D721Med (cell line): ENCODE data around the gene ZFHX3.

ENCODE experiments used
- DNase-seq: peaks from one replicate; pipeline ENCODE4 v3.0.0; 2011; ENCODE audit warnings: low spot score; ENCODE audit not compliant: insufficient read length
- FAIRE-seq: peaks from 2 replicates; lab custom pipeline; 2011; peaks lifted over from hg19 to GRCh38; lab: Jason Lieb, UNC
- CTCF ChIP-seq: IDR thresholded peaks from 2 replicates; pipeline ENCODE4 v1.5.1; 2012; ENCODE audit warnings: mild to moderate bottlenecking, control low read depth; ENCODE audit not compliant: insufficient read depth; ENCODE audit errors: missing control alignments

ZFHX3 gene

GRCh38 chr16:72962347-72962746, 85.6 kb downstream of the ZFHX3 start:
- FAIRE-seq (no peak), DNase-seq (no peak)

GRCh38 chr16:72961863-72962262, 86.1 kb downstream of the ZFHX3 start:
- no peak for TF ChIP-seq CTCF
- FAIRE-seq (no peak), DNase-seq (no peak)

More at GRCh38 chr16:72962347-72962746, 85.6 kb downstream of the ZFHX3 start:
- no peak for TF ChIP-seq CTCF

GRCh38 chr16:72961115-72961832, 86.7 kb downstream of the ZFHX3 start:
- peak; percentile 37 for DNase-seq

GRCh38 chr16:72960101-72960500, 87.8 kb downstream of the ZFHX3 start:
- no peak for TF ChIP-seq CTCF
- DNase-seq (no peak), FAIRE-seq (no peak)

More at GRCh38 chr16:72961115-72961832, 86.7 kb downstream of the ZFHX3 start:
- no peak for FAIRE-seq
- peak; percentile 40 for TF ChIP-seq CTCF

- DNase-seq = no peak
- no peak for FAIRE-seq
- no peak for TF ChIP-seq CTCF
These were observed 88.5 kb downstream of the ZFHX3 start for GRCh38 chr16:72959301-72959996.

GRCh38 chr16:72958522-72959076, 89.3 kb downstream of the ZFHX3 start:
- no peak for DNase-seq
- no peak for FAIRE-seq
- no peak for TF ChIP-seq CTCF
